Karpas-422 (cell line): ENCODE results near the gene WSB2. TPM values are rescaled to one million over a fixed set of nuclear protein-coding genes. Genes with fewer than 3 reads are reported as not detected.
"Not testable (repeated sequence)": the region's sequence is repeated elsewhere in the genome, so short reads cannot be mapped to it uniquely, and the experiment has no call there.

Experiments used
- DNase-seq: peaks from one replicate; pipeline ENCODE4 v3.0.0-alpha.2; 2015
- H2AFZ ChIP-seq: fragments of 200-600 bp; sonication (generic); 2 replicates; pipeline ENCODE4 v1.6.1; 2014; ENCODE audit warnings: antibody characterized with exemption, low read length, mixed read lengths
- H3K27ac ChIP-seq: fragments of 200-600 bp; sonication (generic); 2 replicates; pipeline ENCODE4 v1.5.1; 2014; ENCODE audit warnings: mild to moderate bottlenecking, low read length, moderate library complexity
- H3K27me3 ChIP-seq: fragments of 200-600 bp; sonication (generic); 2 replicates; pipeline ENCODE4 v1.6.1; 2014; ENCODE audit warnings: low read length, mixed read lengths
- H3K36me3 ChIP-seq: fragments of 200-600 bp; sonication (generic); 2 replicates; pipeline ENCODE4 v1.6.1; 2014; ENCODE audit warnings: low read length, mixed read lengths; ENCODE audit not compliant: insufficient read depth
- H3K4me1 ChIP-seq: fragments of 200-600 bp; sonication (generic); 2 replicates; pipeline ENCODE4 v1.6.1; 2014; ENCODE audit warnings: mild to moderate bottlenecking, low read length, mixed read lengths
- H3K4me2 ChIP-seq: fragments of 200-600 bp; sonication (generic); 2 replicates; pipeline ENCODE4 v1.6.1; 2014; ENCODE audit warnings: low read length, low read depth, mild to moderate bottlenecking; ENCODE audit not compliant: poor library complexity, severe bottlenecking
- H3K4me3 ChIP-seq: fragments of 200-600 bp; sonication (generic); 2 replicates; pipeline ENCODE4 v1.5.1; 2014; ENCODE audit warnings: mild to moderate bottlenecking, antibody characterized with exemption, low read length, mixed read lengths
- H3K79me2 ChIP-seq: fragments of 200-600 bp; sonication (generic); 2 replicates; pipeline ENCODE4 v1.6.1; 2014; ENCODE audit warnings: mild to moderate bottlenecking, low read length, mixed read lengths
- H3K9ac ChIP-seq: fragments of 200-600 bp; sonication (generic); 2 replicates; pipeline ENCODE4 v1.6.0; 2014; ENCODE audit warnings: low read length
- H3K9me2 ChIP-seq: fragments of 200-600 bp; sonication (generic), shearing (Covaris generic); replicated peaks from 2 replicates; pipeline ENCODE4 v1.6.0; 2014; ENCODE audit warnings: mild to moderate bottlenecking, low read length, moderate library complexity; ENCODE audit not compliant: insufficient read depth
- H3K9me3 ChIP-seq: fragments of 300-700, 200-600 bp; sonication (generic); 2 replicates; pipeline ENCODE4 v1.6.1; 2014; ENCODE audit warnings: low read length, mixed read lengths
- H4K20me1 ChIP-seq: fragments of 200-600 bp; sonication (generic); 2 replicates; pipeline ENCODE4 v1.6.1; 2014; ENCODE audit warnings: mild to moderate bottlenecking, antibody characterized with exemption, low read length, low read depth; ENCODE audit not compliant: insufficient read depth
- total RNA-seq: library from RNA; depleted of rRNA; stranded (reverse); fragments of >200 nt; shearing (Covaris generic); gene quantifications from 2 replicates; pipeline ENCODE4 v1.2.3, GENCODE V29; 2014; ENCODE audit warnings: low replicate concordance

WSB2 gene
- total RNA-seq, 1 experiment from 2014 or later = 28.8 TPM

DNA sequence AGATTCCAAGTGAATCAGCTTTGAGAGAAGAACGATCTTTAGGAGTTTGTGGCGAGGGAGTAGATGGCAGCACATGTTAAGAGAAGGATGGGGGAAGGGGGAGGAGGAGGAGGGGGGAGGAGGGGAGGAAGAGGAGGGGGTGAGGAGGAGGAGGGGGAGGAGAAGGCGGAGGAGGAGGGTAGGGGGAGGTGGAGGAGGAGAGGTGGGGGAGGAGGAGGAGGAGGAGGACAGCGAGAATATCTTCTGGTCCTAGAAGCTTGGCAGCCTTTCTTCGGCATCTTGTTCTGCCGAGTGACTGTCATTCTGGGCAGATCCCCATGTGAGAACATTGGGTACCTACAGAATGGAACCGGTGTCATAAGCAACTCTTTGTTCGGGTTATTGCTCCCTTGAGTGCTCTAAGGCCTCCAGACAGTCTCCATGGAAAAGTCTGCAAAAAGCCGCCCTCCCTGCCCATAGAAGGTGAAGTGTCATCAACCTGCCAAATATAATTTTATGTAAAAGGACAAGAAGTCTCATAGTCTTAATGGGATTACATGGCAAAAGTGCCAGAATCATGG, 37.6 kb downstream of the WSB2 start:
- Histone ChIP-seq H3K27me3 (no peaks in the 10 kb centered on the region), H3K4me2 (no peak overlapping the region), H3K9me3 (no peaks in the 10 kb centered on the region), H2AFZ (no peak overlapping the region), H3K4me3 (no peak overlapping the region), H3K4me1 (peaks cover under 1% of the 10 kb centered on the region), H3K27ac (no peak overlapping the region), H3K9me2 (no peaks in the 10 kb centered on the region), H3K79me2 (peaks cover 17% of the 10 kb centered on the region), H3K9ac (no peak overlapping the region), H3K36me3 (peaks cover 42% of the 10 kb centered on the region), H4K20me1 (no peaks in the 10 kb centered on the region)
- DNase-seq = no peak

DNA sequence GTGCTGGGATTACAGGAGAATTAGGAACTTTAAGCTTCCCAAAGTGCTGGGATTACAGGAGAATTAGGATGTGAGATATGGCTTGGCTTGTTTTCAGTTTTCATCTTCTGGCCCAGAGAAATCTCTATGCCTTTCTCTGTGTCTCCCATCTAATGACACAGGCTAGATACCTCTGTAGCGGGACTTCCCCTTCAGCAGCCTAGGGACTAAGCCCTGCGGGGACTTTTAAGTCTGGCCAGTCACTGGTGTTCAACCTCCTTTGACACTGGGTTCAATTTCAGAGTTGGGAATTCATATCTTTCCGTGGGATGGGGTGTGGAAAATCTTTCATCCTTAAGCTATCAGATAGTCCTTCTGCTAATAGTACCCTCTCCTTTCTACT, 38.3 kb downstream of the WSB2 start:
- Histone ChIP-seq H3K9me3 (no peaks in the 10 kb centered on the region), H3K27ac (no peak overlapping the region), H3K4me3 (no peak overlapping the region), H3K4me1 (peaks cover 7% of the 10 kb centered on the region), H3K9me2 (no peaks in the 10 kb centered on the region), H4K20me1 (no peaks in the 10 kb centered on the region), H3K4me2 (no peak overlapping the region), H2AFZ (no peak overlapping the region), H3K36me3 (peaks cover 45% of the 10 kb centered on the region), H3K79me2 (peaks cover 24% of the 10 kb centered on the region), H3K27me3 (no peaks in the 10 kb centered on the region), H3K9ac (no peak overlapping the region)
- DNase-seq = no peak

DNA sequence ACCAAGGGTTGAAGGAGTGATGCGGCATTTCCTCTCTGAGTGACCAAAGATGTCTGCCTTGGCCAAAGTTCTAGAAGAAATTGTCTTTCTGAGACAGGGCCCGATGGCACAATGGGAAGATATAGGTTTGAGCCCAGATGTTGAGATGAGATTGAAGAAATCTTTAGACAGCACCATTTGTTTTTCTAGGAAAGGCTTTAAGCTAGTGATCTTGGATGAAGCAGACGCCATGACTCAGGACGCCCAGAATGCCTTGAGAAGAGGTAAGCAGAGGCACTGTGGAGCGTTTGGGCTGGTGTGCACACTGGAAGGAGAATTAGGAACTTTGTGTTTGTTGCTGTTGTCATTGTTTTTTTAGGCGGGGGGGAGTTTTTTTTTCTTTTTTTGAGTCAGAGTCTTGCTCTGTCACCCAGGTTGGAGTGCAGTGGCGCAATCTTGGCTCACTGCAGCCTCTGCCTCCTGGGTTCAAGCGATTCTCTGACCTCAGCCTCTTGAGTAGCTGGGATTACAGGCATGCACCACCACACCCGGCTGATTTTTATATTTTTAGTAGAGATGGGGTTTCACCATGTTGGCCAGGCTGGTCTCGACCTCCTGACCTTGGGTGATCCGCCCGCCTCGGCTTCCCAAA, 38.8 kb downstream of the WSB2 start:
- peaks cover 29% of the 10 kb centered on the region for H3K79me2 ChIP-seq
- H3K9me3 ChIP-seq, H3K4me3 ChIP-seq, H2AFZ ChIP-seq, H3K4me2 ChIP-seq, H3K9ac ChIP-seq, H3K27me3 ChIP-seq, H3K9me2 ChIP-seq, DNase-seq, H4K20me1 ChIP-seq, H3K27ac ChIP-seq: not testable (repeated sequence)
- peaks cover 12% of the 10 kb centered on the region for H3K4me1 ChIP-seq
- H3K36me3 ChIP-seq = peaks cover 45% of the 10 kb centered on the region

DNA sequence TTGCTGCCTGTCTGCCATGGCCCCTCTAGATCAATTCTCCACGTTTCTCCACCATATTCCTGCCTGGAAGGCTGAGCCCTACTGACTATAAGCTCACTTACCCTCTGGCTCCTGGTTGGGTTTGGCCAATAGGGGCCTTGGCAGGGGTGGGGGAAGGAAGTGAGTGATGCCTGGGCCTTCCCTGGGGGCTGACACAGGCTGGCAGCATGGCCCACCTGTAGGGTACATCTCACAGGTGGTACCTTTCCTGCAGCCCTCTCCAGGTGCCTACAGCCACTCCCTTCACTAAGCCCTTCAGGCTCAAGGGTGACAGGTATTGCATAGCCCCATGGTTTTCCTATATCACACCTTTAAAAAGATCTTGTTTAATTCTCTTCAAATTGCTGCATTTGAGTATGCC, 40.9 kb downstream of the WSB2 start:
- H2AFZ ChIP-seq = no peak overlapping the region
- no peaks in the 10 kb centered on the region for H3K9me3 ChIP-seq
- DNase-seq = no peak
- H3K4me3 ChIP-seq = no peak overlapping the region
- no peak overlapping the region for H3K4me2 ChIP-seq
- no peak overlapping the region for H3K9ac ChIP-seq
- H3K79me2 ChIP-seq = peaks cover 36% of the 10 kb centered on the region
- peaks cover 32% of the 10 kb centered on the region for H3K36me3 ChIP-seq
- H3K9me2 ChIP-seq = no peaks in the 10 kb centered on the region
- no peaks in the 10 kb centered on the region for H4K20me1 ChIP-seq
- no peak overlapping the region for H3K27ac ChIP-seq
- H3K4me1 ChIP-seq = peaks cover 17% of the 10 kb centered on the region
- H3K27me3 ChIP-seq = no peaks in the 10 kb centered on the region

DNA sequence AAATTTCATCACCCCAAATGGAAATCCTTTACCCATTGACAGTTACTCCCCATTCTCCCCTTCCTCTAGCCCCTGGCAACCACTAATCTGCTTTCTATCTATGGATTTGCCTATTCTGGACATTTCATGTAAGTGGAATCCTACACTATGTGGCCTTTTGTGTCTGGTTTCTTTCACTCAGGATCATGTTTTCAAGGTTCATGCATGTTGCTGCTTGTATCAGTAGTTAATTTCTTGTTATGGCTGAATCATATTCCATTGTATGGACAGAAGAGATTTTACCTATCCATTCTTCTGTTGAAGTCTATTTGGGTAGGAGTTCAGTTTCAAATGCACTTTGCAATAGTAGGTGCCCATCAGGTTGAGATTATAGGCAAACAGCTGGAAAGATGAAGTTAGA, 43.1 kb downstream of the WSB2 start:
- Histone ChIP-seq H3K9me2 (no peaks in the 10 kb centered on the region), H4K20me1 (no peaks in the 10 kb centered on the region), H3K79me2 (peaks cover 36% of the 10 kb centered on the region), H3K4me3 (peak overlapping the region; percentile 89), H3K4me1 (peaks cover 17% of the 10 kb centered on the region), H3K27me3 (no peaks in the 10 kb centered on the region), H2AFZ (no peak overlapping the region), H3K9ac (peak overlapping the region; percentile 84), H3K27ac (no peak overlapping the region), H3K9me3 (no peaks in the 10 kb centered on the region), H3K4me2 (peak overlapping the region; percentile 79), H3K36me3 (peaks cover 32% of the 10 kb centered on the region)
- DNase-seq = no peak

DNA sequence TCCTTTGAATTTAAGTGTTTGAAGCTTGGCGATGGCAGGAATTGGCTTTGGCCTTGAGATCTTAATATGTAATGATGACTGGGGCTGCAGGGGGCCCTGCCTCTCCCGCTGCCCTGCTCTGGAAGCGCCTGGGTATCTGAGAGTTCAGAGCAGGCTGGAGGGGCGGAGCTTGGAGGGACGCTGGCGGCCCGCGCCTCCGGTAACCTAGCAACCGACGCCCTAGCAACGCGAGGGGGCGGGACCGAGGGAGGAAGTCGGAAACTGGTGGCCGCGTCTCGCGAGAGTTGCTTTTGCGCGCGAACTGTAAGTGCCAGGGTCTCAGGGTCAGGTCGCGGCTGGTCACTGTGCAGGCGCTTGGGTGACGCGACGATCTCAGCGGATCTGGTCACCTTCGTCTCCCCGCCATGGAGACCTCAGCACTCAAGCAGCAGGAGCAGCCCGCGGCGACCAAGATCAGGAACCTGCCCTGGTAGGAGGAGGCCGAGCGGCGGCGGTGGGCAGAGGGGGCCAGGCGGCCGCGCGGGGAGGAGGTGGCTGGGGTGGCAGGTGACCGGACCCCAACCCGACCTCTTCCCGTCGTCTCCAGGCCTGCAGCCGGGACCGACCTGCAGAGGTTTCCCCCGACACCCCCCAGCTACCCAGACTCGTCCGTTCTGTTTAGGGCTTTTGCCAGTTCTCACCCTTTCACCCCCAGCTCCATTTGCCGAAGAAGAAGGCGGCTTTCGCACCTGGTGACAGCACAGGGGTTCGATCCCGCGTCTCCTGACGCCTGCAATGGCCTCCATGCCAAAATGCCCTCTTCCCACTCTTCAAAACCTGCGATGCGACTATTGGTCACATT, 44.3 kb downstream of the WSB2 start, which contains the start of gene RFC5:
Gene RFC5, plus strand, starts transcription at position 280 of the 841 bp plus-strand sequence. Its CDS starts 125 bp downstream, at position 405.
- H3K9ac ChIP-seq = peak within 1 kb of the TSS; percentile 84
- peaks cover 36% of the 10 kb centered on the region for H3K79me2 ChIP-seq
- peak within 1 kb of the TSS; percentile 89 for H3K4me3 ChIP-seq
- peaks cover 32% of the 10 kb centered on the region for H3K36me3 ChIP-seq
- no peaks in the 10 kb centered on the region for H3K27me3 ChIP-seq
- H3K4me1 ChIP-seq = peaks cover 17% of the 10 kb centered on the region
- peak within 1 kb of the TSS; percentile 79 for H3K4me2 ChIP-seq
- H4K20me1 ChIP-seq = no peaks in the 10 kb centered on the region
- H2AFZ ChIP-seq = peak within 1 kb of the TSS; percentile 81; the same call in 1 of the 2 replicates
- H3K9me2 ChIP-seq = no peaks in the 10 kb centered on the region
- peak; percentile 99 for DNase-seq
- no peak within 1 kb of the TSS for H3K27ac ChIP-seq
- no peaks in the 10 kb centered on the region for H3K9me3 ChIP-seq

DNA sequence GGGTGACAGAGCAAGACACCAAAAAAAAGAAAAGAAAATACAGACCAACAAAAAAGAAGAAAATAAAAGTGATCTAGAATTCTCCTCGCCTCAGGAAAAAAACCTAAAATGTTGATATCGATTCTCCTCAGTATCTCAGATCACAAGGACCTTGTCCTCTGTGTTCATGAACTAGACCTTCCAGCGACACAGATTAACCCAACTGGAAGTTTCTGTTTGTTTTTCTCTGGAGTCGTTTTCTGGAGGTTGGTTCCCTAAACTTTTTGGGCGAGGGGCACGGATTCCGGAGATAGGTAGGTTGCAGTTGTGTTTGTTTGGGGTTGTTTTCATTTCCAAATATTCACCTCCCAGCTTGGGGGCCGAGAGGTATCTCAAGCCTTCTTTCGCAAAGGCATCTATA, 45.0 kb downstream of the WSB2 start:
- peaks cover 36% of the 10 kb centered on the region for H3K79me2 ChIP-seq
- DNase-seq = no peak
- H3K27ac ChIP-seq = no peak overlapping the region
- H3K9me3 ChIP-seq = no peaks in the 10 kb centered on the region
- H3K4me2 ChIP-seq = peak overlapping the region; percentile 79
- no peaks in the 10 kb centered on the region for H3K9me2 ChIP-seq
- H3K4me3 ChIP-seq = peak overlapping the region; percentile 89; the same call in 1 of the 2 replicates
- H3K4me1 ChIP-seq = peaks cover 17% of the 10 kb centered on the region
- no peaks in the 10 kb centered on the region for H3K27me3 ChIP-seq
- peaks cover 26% of the 10 kb centered on the region for H3K36me3 ChIP-seq
- H3K9ac ChIP-seq = peak overlapping the region; percentile 84
- H2AFZ ChIP-seq = no peak overlapping the region
- H4K20me1 ChIP-seq = no peaks in the 10 kb centered on the region

DNA sequence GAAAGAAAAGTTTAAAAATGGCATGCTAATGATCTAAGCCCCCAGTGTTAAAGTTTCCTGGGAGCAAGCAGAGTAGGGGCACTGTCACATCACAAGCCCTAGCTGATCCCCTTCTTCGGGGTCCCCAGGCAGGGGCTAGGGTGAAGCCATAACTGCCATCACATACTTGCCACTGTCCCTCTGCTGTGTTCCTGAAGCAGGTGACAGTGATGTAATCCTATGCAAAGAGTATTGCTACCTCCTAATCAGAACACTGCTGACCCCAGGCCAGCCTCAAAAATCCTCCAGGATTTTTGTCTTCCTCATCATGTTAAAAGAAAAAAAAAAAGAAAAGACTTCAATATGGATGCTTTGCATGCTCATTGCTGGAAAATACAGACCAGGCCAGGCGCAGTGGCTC, 45.7 kb downstream of the WSB2 start:
- H4K20me1 ChIP-seq = no peaks in the 10 kb centered on the region
- H2AFZ ChIP-seq = no peak overlapping the region

More for the DNA sequence above, 45.7 kb downstream of the WSB2 start:
- Histone ChIP-seq H3K27ac (no peak overlapping the region), H3K9ac (no peak overlapping the region), H3K27me3 (no peaks in the 10 kb centered on the region), H3K36me3 (peaks cover 20% of the 10 kb centered on the region), H3K9me2 (no peaks in the 10 kb centered on the region), H3K9me3 (no peaks in the 10 kb centered on the region), H3K4me2 (no peak overlapping the region), H3K4me3 (no peak overlapping the region), H3K4me1 (peaks cover 17% of the 10 kb centered on the region), H3K79me2 (peaks cover 32% of the 10 kb centered on the region)
- no peak for DNase-seq
